ENCODE results near the gene SLC38A9.

Gene SLC38A9

DNA sequence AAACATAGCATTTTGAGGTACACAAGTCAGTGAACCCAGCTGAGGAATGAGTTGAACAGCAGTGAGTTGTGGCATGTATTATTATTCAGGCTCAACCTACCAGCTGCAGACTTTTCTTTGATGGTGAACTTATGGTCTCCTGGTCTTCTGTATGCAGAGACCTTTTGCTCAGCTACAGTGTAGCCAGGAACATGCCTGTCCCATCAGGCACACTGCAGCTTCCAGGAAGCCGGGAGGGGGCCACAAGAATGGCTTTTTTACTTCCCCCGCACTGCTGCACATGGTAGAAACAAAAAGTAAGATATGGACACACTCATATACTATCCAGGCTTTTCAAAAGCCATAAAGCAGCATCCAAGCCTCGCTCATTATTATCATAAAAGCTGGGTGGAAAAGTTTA is 112.0 kb downstream of the SLC38A9 start:
- H3K9me3 ChIP-seq (ENCODE audit: insufficient read depth, low read depth, low read length), result no peaks in the 10 kb centered on the region
- no peaks in the 10 kb centered on the region for H3K36me3 ChIP-seq (ENCODE audit: insufficient read depth, low read length)
- H3K4me3 ChIP-seq (ENCODE audit: low read length), result no peak overlapping the region
- no peak overlapping the region for H3K27ac ChIP-seq (ENCODE audit: low read depth, low read length)
- H3K9ac ChIP-seq (ENCODE audit: low read depth, low read length), result no peak overlapping the region
- H3K27me3 ChIP-seq (ENCODE audit: insufficient read depth, low read length), result no peaks in the 10 kb centered on the region
- H3K4me1 ChIP-seq (ENCODE audit: insufficient read depth, low read length), result peaks cover 38% of the 10 kb centered on the region
- 99% methylated on average over 3 of the region's 3 CpGs for WGBS

- WGBS, result 88% methylated on average over 8 of the region's 8 CpGs
- H3K27ac ChIP-seq (ENCODE audit: low read depth, low read length), result no peak overlapping the region
Observed at GRCh38 chr5:55599148-55600050, 112.7 kb downstream of the SLC38A9 start.

DNA sequence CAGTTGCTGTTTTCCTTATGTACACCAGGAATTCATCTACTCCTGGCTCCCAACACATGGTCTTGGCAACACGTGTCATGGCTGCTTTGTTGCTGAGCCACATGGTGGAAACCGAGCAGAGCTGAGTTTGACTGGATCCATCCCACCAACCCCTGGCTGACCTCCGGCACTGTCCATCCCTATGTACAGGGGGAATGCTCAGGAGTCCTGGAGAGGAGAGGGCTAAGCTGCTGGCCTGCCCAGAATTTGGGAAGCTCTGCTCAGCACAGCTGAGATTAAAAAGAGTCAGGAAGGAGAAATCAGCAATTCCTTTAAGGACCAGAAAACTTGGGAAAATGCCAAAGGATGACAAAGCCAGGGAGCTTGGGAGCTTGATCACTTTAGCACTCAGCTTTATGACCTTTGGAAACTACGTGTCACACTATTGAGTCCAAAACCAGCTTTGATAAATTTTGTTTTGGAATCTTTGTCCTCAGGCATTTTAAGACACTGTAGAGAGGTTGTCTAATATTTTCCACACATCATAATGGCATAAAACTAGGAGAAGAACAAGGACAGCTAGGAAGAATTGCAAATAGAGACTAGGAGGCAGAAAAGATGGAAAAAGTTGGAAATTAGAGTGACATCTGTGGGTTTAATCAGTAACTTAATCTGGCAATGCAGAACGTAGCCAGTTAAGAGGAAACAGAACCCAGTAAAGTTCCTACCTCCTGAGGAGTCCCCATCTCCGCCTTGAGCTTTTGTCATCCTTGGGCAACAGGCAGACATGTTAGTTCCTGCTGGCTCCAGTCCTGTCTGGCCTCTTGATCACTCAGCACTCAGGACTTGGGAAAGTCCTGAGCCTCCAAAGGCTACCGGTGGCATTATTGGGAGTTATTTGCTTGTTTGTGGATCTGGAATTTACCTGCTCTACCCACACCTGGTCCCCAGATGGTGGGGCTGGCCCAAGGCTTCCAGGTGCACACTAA is 114.8 kb downstream of the SLC38A9 start:
- Histone ChIP-seq H3K9me3 (ENCODE audit: insufficient read depth, low read depth, low read length) (no peaks in the 10 kb centered on the region), H3K27ac (ENCODE audit: low read depth, low read length) (no peak overlapping the region), H3K4me3 (ENCODE audit: low read length) (no peak overlapping the region), H3K27me3 (ENCODE audit: insufficient read depth, low read length) (no peaks in the 10 kb centered on the region), H3K9ac (ENCODE audit: low read depth, low read length) (no peak overlapping the region), H3K36me3 (ENCODE audit: insufficient read depth, low read length) (no peaks in the 10 kb centered on the region), H3K4me1 (ENCODE audit: insufficient read depth, low read length) (peaks cover 16% of the 10 kb centered on the region)
- 91% methylated on average over 7 of the region's 7 CpGs for WGBS

More at GRCh38 chr5:55599148-55600050, 112.7 kb downstream of the SLC38A9 start:
- H3K27me3 ChIP-seq (ENCODE audit: insufficient read depth, low read length), result no peaks in the 10 kb centered on the region
- peaks cover 37% of the 10 kb centered on the region for H3K4me1 ChIP-seq (ENCODE audit: insufficient read depth, low read length)
- H3K4me3 ChIP-seq (ENCODE audit: low read length), result no peak overlapping the region
- H3K9me3 ChIP-seq (ENCODE audit: insufficient read depth, low read depth, low read length), result no peaks in the 10 kb centered on the region
- H3K9ac ChIP-seq (ENCODE audit: low read depth, low read length), result no peak overlapping the region
- H3K36me3 ChIP-seq (ENCODE audit: insufficient read depth, low read length), result no peaks in the 10 kb centered on the region

- Histone ChIP-seq H3K9ac (ENCODE audit: low read depth, low read length) (no peak overlapping the region), H3K27me3 (ENCODE audit: insufficient read depth, low read length) (no peaks in the 10 kb centered on the region), H3K4me1 (ENCODE audit: insufficient read depth, low read length) (no peaks in the 10 kb centered on the region), H3K27ac (ENCODE audit: low read depth, low read length) (no peak overlapping the region), H3K9me3 (ENCODE audit: insufficient read depth, low read depth, low read length) (no peaks in the 10 kb centered on the region), H3K4me3 (ENCODE audit: low read length) (no peak overlapping the region), H3K36me3 (ENCODE audit: insufficient read depth, low read length) (no peaks in the 10 kb centered on the region)
- WGBS, result 79% methylated on average over 2 of the region's 2 CpGs
Observed at GRCh38 chr5:55594671-55595070, 117.5 kb downstream of the SLC38A9 start.

DNA sequence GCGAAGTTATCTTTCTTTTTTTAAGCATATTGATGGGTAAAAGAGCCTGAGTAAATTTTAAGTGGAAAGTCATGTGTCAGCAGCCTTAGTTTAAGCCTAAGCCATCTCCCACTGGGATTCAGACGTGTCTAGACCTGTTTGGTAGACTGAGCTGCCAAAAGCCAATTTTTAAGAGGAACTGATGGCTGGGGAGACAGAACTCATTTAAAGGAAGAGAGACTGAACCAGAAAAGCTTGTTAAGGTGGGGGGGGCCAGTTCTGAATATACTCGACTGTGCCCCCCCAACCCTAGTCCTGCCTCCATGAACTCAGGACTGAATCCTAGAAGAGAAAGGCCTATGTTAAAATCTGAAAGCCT is 119.0 kb downstream of the SLC38A9 start:
- H3K36me3 ChIP-seq (ENCODE audit: insufficient read depth, low read length), result no peaks in the 10 kb centered on the region
- H3K4me1 ChIP-seq (ENCODE audit: insufficient read depth, low read length), result no peaks in the 10 kb centered on the region
- no peaks in the 10 kb centered on the region for H3K27me3 ChIP-seq (ENCODE audit: insufficient read depth, low read length)
- no peak overlapping the region for H3K27ac ChIP-seq (ENCODE audit: low read depth, low read length)
- 64% methylated on average over 3 of the region's 3 CpGs for WGBS
- no peaks in the 10 kb centered on the region for H3K9me3 ChIP-seq (ENCODE audit: insufficient read depth, low read depth, low read length)
- no peak overlapping the region for H3K9ac ChIP-seq (ENCODE audit: low read depth, low read length)
- H3K4me3 ChIP-seq (ENCODE audit: low read length), result no peak overlapping the region

- no peak overlapping the region for H3K4me3 ChIP-seq (ENCODE audit: low read length)
- H3K27ac ChIP-seq (ENCODE audit: low read depth, low read length), result no peak overlapping the region
- H3K36me3 ChIP-seq (ENCODE audit: insufficient read depth, low read length), result no peaks in the 10 kb centered on the region
- H3K4me1 ChIP-seq (ENCODE audit: insufficient read depth, low read length), result no peaks in the 10 kb centered on the region
- WGBS, result 89% methylated on average over 2 of the region's 5 CpGs
- H3K27me3 ChIP-seq (ENCODE audit: insufficient read depth, low read length), result no peaks in the 10 kb centered on the region
- H3K9me3 ChIP-seq (ENCODE audit: insufficient read depth, low read depth, low read length), result no peaks in the 10 kb centered on the region
- no peak overlapping the region for H3K9ac ChIP-seq (ENCODE audit: low read depth, low read length)
Observed at GRCh38 chr5:55592388-55593114, 119.6 kb downstream of the SLC38A9 start.

DNA sequence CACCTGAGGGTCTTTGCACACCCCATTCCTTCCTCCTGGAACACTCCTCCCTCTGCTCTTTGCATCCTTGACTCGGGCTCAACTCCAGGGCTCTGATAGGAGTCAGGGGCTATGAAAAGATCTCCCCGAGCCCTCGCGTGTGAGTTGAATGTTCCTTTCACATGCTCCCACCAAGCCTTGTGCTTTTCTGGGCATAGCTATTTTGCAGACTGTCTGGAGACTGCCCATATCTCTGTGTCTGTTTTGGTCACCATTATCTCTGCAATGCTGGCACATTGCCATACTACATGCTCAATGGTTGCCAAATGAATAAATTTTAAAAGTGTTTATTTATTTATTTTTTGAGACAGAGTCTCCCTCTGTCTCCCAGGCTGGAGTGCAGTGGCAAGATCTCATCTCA is 120.4 kb downstream of the SLC38A9 start:
- H3K4me3 ChIP-seq (ENCODE audit: low read length), result no peak overlapping the region
- no peaks in the 10 kb centered on the region for H3K4me1 ChIP-seq (ENCODE audit: insufficient read depth, low read length)
- no peak overlapping the region for H3K27ac ChIP-seq (ENCODE audit: low read depth, low read length)
- H3K27me3 ChIP-seq (ENCODE audit: insufficient read depth, low read length), result no peaks in the 10 kb centered on the region
- no peaks in the 10 kb centered on the region for H3K36me3 ChIP-seq (ENCODE audit: insufficient read depth, low read length)
- no peak overlapping the region for H3K9ac ChIP-seq (ENCODE audit: low read depth, low read length)
- WGBS, result 95% methylated on average over 4 of the region's 4 CpGs
- H3K9me3 ChIP-seq (ENCODE audit: insufficient read depth, low read depth, low read length), result no peaks in the 10 kb centered on the region

- Histone ChIP-seq H3K4me1 (ENCODE audit: insufficient read depth, low read length) (peaks cover 5% of the 10 kb centered on the region), H3K9me3 (ENCODE audit: insufficient read depth, low read depth, low read length) (no peaks in the 10 kb centered on the region), H3K27ac (ENCODE audit: low read depth, low read length) (no peak overlapping the region), H3K9ac (ENCODE audit: low read depth, low read length) (no peak overlapping the region), H3K4me3 (ENCODE audit: low read length) (no peak overlapping the region), H3K27me3 (ENCODE audit: insufficient read depth, low read length) (no peaks in the 10 kb centered on the region), H3K36me3 (ENCODE audit: insufficient read depth, low read length) (no peaks in the 10 kb centered on the region)
- WGBS, result 97% methylated on average over 1 of the region's 1 CpG
Observed at GRCh38 chr5:55585206-55585610, 126.9 kb downstream of the SLC38A9 start.

DNA sequence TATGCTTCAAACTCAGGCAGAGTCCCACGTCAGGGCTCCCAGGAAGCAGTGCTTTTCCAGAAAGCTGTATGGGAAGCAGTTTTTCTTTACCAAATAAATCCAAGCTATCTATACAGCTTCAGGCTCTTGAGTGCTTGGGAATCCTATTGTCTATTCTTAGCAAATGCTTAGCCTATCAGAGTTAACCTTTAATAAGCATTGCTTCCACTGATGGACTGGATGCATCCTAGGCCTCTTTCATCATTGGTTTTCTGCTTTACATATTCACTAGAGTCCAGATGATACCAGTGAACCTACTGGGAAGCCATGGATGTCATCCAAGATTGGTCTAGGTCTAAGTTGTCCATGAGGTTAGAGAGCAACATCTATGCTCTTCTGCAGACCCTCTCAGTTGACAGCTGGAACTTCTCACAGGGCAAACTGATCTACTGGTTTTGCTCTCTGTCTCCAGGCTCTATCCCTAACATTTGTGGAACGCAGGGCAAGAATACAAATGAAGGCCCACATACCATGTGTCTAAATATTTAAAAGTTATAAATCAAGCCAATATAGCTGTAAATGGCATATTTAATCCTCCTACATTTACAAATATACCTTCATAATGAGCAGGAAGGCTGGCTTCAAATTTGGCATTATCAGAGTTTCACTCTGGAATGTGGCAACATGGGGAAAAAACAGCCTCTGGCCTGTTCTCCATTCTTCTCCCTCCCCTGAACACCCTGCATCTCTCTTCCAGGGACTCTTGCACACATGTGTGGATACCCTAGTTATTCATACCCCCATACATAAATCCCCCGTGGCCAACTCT is 127.5 kb downstream of the SLC38A9 start:
- Histone ChIP-seq H3K9me3 (ENCODE audit: insufficient read depth, low read depth, low read length) (no peaks in the 10 kb centered on the region), H3K4me1 (ENCODE audit: insufficient read depth, low read length) (peaks cover 5% of the 10 kb centered on the region), H3K4me3 (ENCODE audit: low read length) (no peak overlapping the region), H3K27ac (ENCODE audit: low read depth, low read length) (no peak overlapping the region), H3K9ac (ENCODE audit: low read depth, low read length) (no peak overlapping the region), H3K27me3 (ENCODE audit: insufficient read depth, low read length) (no peaks in the 10 kb centered on the region), H3K36me3 (ENCODE audit: insufficient read depth, low read length) (no peaks in the 10 kb centered on the region)
- WGBS, result 86% methylated on average over 3 of the region's 3 CpGs

GRCh38 chr5:55583578-55583977 is 128.5 kb downstream of the SLC38A9 start:
- H3K36me3 ChIP-seq (ENCODE audit: insufficient read depth, low read length), result no peaks in the 10 kb centered on the region
- no peaks in the 10 kb centered on the region for H3K9me3 ChIP-seq (ENCODE audit: insufficient read depth, low read depth, low read length)
- peaks cover 9% of the 10 kb centered on the region for H3K4me1 ChIP-seq (ENCODE audit: insufficient read depth, low read length)
- H3K27me3 ChIP-seq (ENCODE audit: insufficient read depth, low read length), result no peaks in the 10 kb centered on the region
- H3K9ac ChIP-seq (ENCODE audit: low read depth, low read length), result no peak overlapping the region
- WGBS, result 93% methylated on average over 9 of the region's 9 CpGs
- no peak overlapping the region for H3K27ac ChIP-seq (ENCODE audit: low read depth, low read length)
- no peak overlapping the region for H3K4me3 ChIP-seq (ENCODE audit: low read length)
